Kidney (tissue), 14 donors: Measurements from ENCODE around the gene SRBD1. TPM values are rescaled to one million over a fixed set of nuclear protein-coding genes. Genes with fewer than 3 reads are reported as not detected.

Source experiments
- DNase-seq, 5 donors: peaks; one replicate each; pipeline ENCODE4 v3.0.0-alpha.2; 2013 to 2020
- FAIRE-seq: peaks from 2 replicates; lab custom pipeline; 2012; peaks lifted over from hg19 to GRCh38; lab: Jason Lieb, UNC
- H3K27ac ChIP-seq, 2 donors: one replicate each; pipeline ENCODE4 v1.7.0; 2013; ENCODE audit warnings: low read depth in 2 of 2, low read length in 2 of 2, inconsistent platforms in 1 of 2
- H3K27me3 ChIP-seq: one replicate; pipeline ENCODE4 v1.7.1; 2013; ENCODE audit warnings: low read length, inconsistent platforms; ENCODE audit not compliant: control insufficient read depth, insufficient read depth
- H3K36me3 ChIP-seq, 3 donors: one replicate each; pipeline versions ENCODE4 v1.7.0 to v1.7.1; 2013; ENCODE audit warnings: low read length in 3 of 3, control low read depth in 1 of 3, inconsistent platforms in 1 of 3; ENCODE audit not compliant: insufficient read depth in 3 of 3, control insufficient read depth in 2 of 3
- H3K4me1 ChIP-seq, 3 donors: one replicate each; pipeline versions ENCODE4 v1.7.0 to v1.7.1; 2013; ENCODE audit warnings: low read length in 3 of 3, inconsistent platforms in 1 of 3, low read depth in 1 of 3; ENCODE audit not compliant: control insufficient read depth in 2 of 3, insufficient read depth in 2 of 3
- H3K4me3 ChIP-seq, 3 donors: one replicate each; pipeline versions ENCODE4 v1.7.0 to v1.8.1; 2013; ENCODE audit warnings: low read length in 3 of 3, control low read depth in 1 of 3, inconsistent platforms in 1 of 3
- H3K9ac ChIP-seq, 3 donors: one replicate each; pipeline versions ENCODE4 v1.7.0 to v1.7.1; 2013; ENCODE audit warnings: low read length in 3 of 3, control low read depth in 1 of 3, inconsistent platforms in 1 of 3
- H3K9me3 ChIP-seq, 3 donors: one replicate each; pipeline versions ENCODE4 v1.7.0 to v1.7.1; 2013; ENCODE audit warnings: low read length in 3 of 3, control low read depth in 1 of 3, inconsistent platforms in 1 of 3; ENCODE audit not compliant: control insufficient read depth in 2 of 3, insufficient read depth in 1 of 3
- intact Hi-C: fragments of 100-400 bp; cut with DNase I; formaldehyde crosslinking; loops from one replicate; pipeline ENCODE4 v1.11.1; 2022
- polyA plus RNA-seq: library from polyadenylated mRNA; stranded (reverse); fragments of 350-450 nt; fragmentation: Illumina TruSeq; extraction: RNeasy Lipid Tissue Mini Kit (QIAGEN cat#74804); gene quantifications from one replicate; pipeline ENCODE4 v1.2.3, GENCODE V29; 2014; ENCODE audit warnings: low read depth, low replicate concordance; ENCODE audit not compliant: insufficient read depth
- total RNA-seq: library from RNA; stranded (reverse); fragmentation: NEBNext Ultra II Directional; extraction: Animal tissue kit (Norgen Biotek cat#: 25700); gene quantifications from one replicate; pipeline ENCODE4 v1.2.1, GENCODE V29; 2021
- TF ChIP-seq, protein P1 (sequence below): IDR thresholded peaks from 3 replicates; pipeline ENCODE4 v1.5.1; 2012; ENCODE audit warnings: mild to moderate bottlenecking, moderate library complexity, borderline replicate concordance; ENCODE audit not compliant: insufficient read depth; ENCODE audit errors: extremely low read depth
- donor health status: control.
- donor health status: control.
- donor health status: control.
- donor health status: control.
- donor health status: control.
- donor health status: DM: yes; HTN: yes; CAD: no.
- donor health status: Normal renal cell carcinoma (clear cell type).

The SRBD1 gene
- total and polyA plus RNA-seq, 2 donors from 2014 or later = 5.4 to 19.5 TPM

- TF ChIP-seq, protein P1, sequence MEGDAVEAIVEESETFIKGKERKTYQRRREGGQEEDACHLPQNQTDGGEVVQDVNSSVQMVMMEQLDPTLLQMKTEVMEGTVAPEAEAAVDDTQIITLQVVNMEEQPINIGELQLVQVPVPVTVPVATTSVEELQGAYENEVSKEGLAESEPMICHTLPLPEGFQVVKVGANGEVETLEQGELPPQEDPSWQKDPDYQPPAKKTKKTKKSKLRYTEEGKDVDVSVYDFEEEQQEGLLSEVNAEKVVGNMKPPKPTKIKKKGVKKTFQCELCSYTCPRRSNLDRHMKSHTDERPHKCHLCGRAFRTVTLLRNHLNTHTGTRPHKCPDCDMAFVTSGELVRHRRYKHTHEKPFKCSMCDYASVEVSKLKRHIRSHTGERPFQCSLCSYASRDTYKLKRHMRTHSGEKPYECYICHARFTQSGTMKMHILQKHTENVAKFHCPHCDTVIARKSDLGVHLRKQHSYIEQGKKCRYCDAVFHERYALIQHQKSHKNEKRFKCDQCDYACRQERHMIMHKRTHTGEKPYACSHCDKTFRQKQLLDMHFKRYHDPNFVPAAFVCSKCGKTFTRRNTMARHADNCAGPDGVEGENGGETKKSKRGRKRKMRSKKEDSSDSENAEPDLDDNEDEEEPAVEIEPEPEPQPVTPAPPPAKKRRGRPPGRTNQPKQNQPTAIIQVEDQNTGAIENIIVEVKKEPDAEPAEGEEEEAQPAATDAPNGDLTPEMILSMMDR = peak; percentile 45
- H3K9me3 ChIP-seq = no peaks in the 10 kb centered on the region
- peaks cover 7 to 32% (median 18%) of the 10 kb centered on the region in 3 donors for H3K4me1 ChIP-seq
- H3K4me3 ChIP-seq = peak overlapping the region; percentile 67 to 95 (median 86)
- H3K36me3 ChIP-seq = no peaks in the 10 kb centered on the region
- FAIRE-seq = no peak
- peak overlapping the region; percentile 33 to 89 (median 85) for H3K9ac ChIP-seq
- peak; percentile 95 to 98 (median 97) for DNase-seq
- intact Hi-C loops = no loop called here
- H3K27me3 ChIP-seq = no peaks in the 10 kb centered on the region
- H3K27ac ChIP-seq = peak overlapping the region; percentile 97 to 99
These were observed 39.9 kb upstream of the SRBD1 start for GRCh38 chr2:45650851-45651414.

DNA sequence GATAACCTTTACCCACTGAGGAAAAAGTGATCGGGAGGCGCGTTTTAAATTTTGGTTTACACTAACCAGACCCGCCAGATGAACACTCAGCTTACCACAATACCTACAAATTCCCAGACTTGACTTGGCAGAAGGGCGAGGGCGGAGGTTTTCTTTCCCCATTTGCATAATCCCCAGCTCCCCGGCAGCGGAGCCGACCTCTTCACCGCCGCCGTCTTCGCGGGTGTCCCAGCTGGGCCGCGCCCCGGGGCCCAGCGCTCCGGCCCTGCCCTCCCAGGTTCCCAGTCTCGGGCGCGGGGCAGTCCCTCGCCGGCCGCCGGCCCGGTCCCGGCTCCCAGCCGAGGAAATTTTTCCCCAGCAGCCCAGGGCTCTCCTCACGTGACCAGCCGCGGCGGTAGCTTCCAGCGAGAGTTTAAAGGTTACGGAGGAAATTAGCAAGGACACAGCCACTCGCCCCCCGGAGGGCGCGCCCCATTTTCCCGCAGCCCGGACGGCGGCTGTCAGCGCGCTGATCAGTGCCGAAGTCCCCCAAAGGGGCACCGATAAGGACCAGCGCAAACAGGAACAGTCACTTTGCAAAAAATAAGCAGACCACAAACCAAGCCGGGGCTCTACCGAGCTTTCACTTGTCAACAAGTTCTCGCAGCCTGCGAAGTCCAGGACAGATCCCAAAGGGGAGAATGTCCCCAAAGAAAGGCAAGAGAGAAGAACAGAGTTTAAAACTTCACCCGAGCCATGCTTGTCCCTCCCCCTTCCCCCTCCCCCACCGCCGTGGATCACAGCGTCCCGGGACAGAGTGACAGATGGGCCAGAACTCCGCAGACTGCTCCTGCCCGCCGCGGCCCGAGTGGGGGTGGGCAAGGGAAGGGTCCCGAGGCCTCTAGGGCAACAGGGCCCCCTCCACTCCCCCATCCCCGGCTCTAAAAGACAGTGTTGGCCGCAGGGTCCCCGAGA lies 39.1 kb upstream of the SRBD1 start:
- DNase-seq (peak; percentile 74 to 93 (median 81)), FAIRE-seq (no peak)
- Histone ChIP-seq H3K27ac (peak overlapping the region; percentile 97 to 99), H3K36me3 (no peaks in the 10 kb centered on the region), H3K9ac (peak overlapping the region; percentile 40 to 89 (median 85)), H3K27me3 (no peaks in the 10 kb centered on the region), H3K4me3 (peak overlapping the region; percentile 67 to 95 (median 86)), H3K9me3 (no peaks in the 10 kb centered on the region), H3K4me1 (peaks cover 7 to 32% (median 18%) of the 10 kb centered on the region in 3 donors)
- intact Hi-C loops = loop anchor here (10.0 kb wide), 1 partner anchor 125 kb away; no protein-coding TSS in a partner anchor
- TF ChIP-seq, protein P1 = no peak

DNA sequence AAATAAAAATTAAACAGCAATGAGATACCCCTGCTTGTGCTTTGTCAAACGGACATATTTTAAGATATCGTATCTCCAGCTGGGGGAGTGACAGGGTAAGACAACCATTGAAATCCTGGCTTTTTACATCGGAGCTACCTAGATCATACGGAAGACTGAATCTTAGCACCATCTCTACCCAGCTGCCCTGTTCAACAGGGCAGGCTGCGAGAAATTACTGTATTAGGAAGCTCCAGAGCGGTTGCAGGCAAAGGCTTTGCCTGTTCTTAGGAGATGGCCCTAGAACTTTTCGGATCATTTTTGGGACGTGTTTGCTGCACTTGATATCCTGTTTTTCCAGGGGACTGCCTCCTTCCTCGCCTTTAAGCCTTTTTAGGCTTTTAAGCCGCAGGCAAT lies 38.4 kb upstream of the SRBD1 start:
- FAIRE-seq (no peak), DNase-seq (peak in 2 of 5 donors; percentile 24 to 45)
- peak overlapping the region; percentile 97 to 99 for H3K27ac ChIP-seq
- intact Hi-C loops = loop anchor here (10.0 kb wide), 1 partner anchor 125 kb away; no protein-coding TSS in a partner anchor
- peaks cover 7 to 32% (median 18%) of the 10 kb centered on the region in 3 donors for H3K4me1 ChIP-seq
- peak overlapping the region; percentile 1 to 85 (median 57) for H3K9ac ChIP-seq
- H3K27me3 ChIP-seq = no peaks in the 10 kb centered on the region
- no peaks in the 10 kb centered on the region for H3K36me3 ChIP-seq
- H3K9me3 ChIP-seq = no peaks in the 10 kb centered on the region
- TF ChIP-seq, protein P1 = no peak
- H3K4me3 ChIP-seq = peak overlapping the region; percentile 46 to 95 (median 76)
